GM21529 (cell line): ENCODE measurements around the gene HABP2.

Experiments used
- ATAC-seq: cut with Tn5 transposase; IDR thresholded peaks from one replicate; pipeline ENCODE4 v1.9.1; 2021; ENCODE audit not compliant: unreplicated experiment

The HABP2 gene

DNA sequence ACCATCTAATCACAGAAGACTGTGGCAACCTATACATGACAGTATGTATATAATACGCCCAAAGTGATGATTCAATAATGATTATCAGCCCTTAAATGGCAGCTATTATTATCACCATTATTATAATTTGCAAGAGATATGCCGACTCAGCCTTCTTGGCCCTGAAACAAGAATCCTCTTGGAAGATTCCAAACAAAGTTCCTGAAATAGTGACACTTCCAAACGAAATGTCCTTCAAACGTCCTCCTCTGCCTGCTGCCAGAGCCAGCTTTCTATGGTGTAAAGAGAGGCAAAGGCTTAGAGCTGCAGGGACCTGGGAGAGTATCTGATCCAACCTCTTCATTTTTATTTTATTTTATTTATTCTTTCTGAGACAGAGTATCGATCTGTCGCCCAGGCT is 75.0 kb downstream of the HABP2 start:
- no peak for ATAC-seq

DNA sequence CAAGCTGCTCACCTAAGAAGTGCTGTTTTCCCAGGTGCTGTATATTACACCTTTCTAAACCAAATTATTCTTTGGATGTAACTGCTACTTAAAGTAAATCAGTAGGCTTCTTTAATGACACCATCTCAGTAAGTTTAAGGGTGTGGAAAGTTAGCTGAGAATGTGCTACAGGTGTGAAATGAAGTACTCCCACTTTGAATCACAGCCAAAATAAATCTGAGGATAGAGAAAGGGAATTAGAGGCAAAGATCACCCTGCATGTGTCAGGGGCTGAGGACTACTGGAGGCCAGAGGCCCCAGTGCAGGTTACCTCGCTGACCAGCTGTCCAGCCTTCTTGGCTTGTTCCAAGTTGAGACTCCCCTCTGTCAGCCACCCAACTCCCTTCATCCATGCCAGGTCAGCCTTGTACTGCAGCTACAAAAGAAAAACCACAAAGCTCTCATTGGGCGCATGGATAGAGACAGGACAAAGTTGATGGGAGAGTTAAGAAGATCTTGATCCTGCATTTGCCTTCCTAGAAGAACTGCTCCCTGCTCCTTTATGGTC is 75.8 kb downstream of the HABP2 start:
- ATAC-seq, result no peak

DNA sequence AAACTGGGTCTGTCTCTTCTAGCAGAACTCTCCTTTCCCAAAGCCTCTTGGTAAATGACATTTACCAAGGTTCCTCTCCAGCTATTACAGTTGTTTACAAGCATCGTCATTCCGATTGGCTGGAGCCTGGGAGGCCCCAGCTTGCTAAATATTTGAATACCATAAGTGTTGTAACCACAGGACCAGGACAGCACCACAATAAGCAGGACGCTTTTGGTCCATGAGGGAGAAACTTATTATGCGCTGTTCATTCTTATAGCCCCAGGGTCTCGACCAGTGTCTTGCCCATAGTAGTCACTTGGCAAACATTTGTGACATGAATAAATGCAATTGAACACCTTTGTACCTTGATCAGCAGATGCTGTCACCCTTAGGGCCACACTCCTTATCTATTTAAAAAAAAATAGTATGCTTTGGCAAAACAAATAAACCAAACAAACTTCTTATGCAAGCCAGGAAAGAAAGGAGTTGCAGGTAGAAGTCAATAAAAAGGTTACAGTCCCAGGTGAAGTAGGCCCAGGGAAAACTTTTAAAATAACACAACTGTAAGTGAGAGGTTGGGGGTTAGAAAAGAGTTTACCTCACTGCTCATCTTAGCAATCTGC is 78.2 kb downstream of the HABP2 start:
- no peak for ATAC-seq

DNA sequence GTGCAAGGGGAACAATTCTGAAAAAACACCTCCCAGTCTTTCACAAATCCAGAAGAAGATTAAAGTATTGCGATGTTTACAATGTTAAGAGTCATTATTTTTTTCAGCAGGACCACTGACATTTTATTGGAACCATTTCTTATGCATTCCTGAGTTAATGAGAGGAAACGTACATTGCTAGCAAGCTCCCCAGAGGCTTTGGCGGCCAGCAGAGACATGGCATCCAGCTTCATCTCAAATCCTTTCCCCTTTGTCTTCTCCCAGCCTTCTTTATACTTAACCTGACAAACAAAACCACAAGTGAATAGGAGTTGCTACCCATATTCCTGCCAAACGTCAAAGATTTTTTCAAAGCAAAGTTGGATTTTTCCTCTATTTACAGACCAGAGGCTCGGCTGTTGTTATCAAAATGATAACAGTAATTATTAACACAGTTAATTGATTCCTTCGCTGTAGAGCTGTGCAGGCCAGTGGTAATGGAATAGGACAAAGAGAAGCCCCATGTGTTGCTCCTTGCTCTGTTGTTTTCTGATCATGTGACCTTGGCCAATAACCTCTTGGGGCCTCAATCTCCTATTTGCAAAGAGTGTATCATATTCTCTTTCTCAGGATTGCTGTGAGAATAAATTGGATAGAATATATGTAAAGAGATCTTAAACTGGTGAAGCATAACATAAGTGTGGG is 79.0 kb downstream of the HABP2 start:
- ATAC-seq, result no peak
